HFFc6 (cell line): ENCODE data around the gene JCAD. TPM values are rescaled to one million over a fixed set of nuclear protein-coding genes. Genes with fewer than 3 reads are reported as not detected.

ENCODE experiments used
- DNase-seq: peaks from one replicate; pipeline ENCODE4 v3.0.0-alpha.2; 2018
- H3K27ac Mint-ChIP-seq: 2 replicates; pipeline ENCODE4 v1.8.0; 2020; ENCODE audit warnings: mild to moderate bottlenecking, mixed read lengths
- H3K27me3 Mint-ChIP-seq: 2 replicates; pipeline ENCODE4 v1.8.0; 2021; ENCODE audit warnings: mild to moderate bottlenecking, moderate library complexity, mixed read lengths; ENCODE audit not compliant: insufficient read depth
- H3K36me3 Mint-ChIP-seq: 2 replicates; pipeline ENCODE4 v1.8.0; 2021; ENCODE audit warnings: low read depth, mixed read lengths
- H3K4me1 Mint-ChIP-seq: 2 replicates; pipeline ENCODE4 v1.8.0; 2020; ENCODE audit warnings: low read depth, mixed read lengths
- H3K4me3 Mint-ChIP-seq: 2 replicates; pipeline ENCODE4 v1.8.0; 2020; ENCODE audit warnings: mild to moderate bottlenecking, moderate library complexity, mixed read lengths
- H3K9me3 Mint-ChIP-seq: 2 replicates; pipeline ENCODE4 v1.8.0; 2020; ENCODE audit warnings: mild to moderate bottlenecking, mixed read lengths
- CTCF ChIP-seq: fragments of 200-600 bp; sonication (generic); IDR thresholded peaks from 2 replicates; pipeline ENCODE4 v1.5.0; 2021; ENCODE audit warnings: antibody characterized with exemption, mild to moderate bottlenecking
- total RNA-seq, 6 experiments: library from RNA; stranded (reverse); fragmentation: NEBNext Ultra II Directional; extraction: Animal tissue kit (Norgen Biotek cat#: 25700); gene quantifications; 2 replicates in 1 of 6; 3 replicates in 5 of 6; pipeline ENCODE4 v1.2.3, GENCODE V29; 2021

Gene JCAD
- total RNA-seq, 6 experiments from 2014 or later: 27.7 to 54.4 (median 46.6) TPM

GRCh38 chr10:29994811-29995210 is 64.6 kb downstream of the JCAD start:
- TF ChIP-seq CTCF: no peak
- H3K36me3 Mint-ChIP-seq: no peaks in the 10 kb centered on the region
- no peaks in the 10 kb centered on the region for H3K4me1 Mint-ChIP-seq
- H3K27me3 Mint-ChIP-seq: peaks cover 49% of the 10 kb centered on the region
- H3K4me3 Mint-ChIP-seq: no peak overlapping the region
- no peak for DNase-seq
- no peaks in the 10 kb centered on the region for H3K9me3 Mint-ChIP-seq
- no peak overlapping the region for H3K27ac Mint-ChIP-seq

- Mint-ChIP-seq H3K4me1 (no peaks in the 10 kb centered on the region), H3K27me3 (peaks cover 52% of the 10 kb centered on the region), H3K4me3 (no peak overlapping the region), H3K9me3 (no peaks in the 10 kb centered on the region), H3K36me3 (no peaks in the 10 kb centered on the region), H3K27ac (no peak overlapping the region)
- no peak for TF ChIP-seq CTCF
- DNase-seq: no peak
Measured at GRCh38 chr10:29993319-29993915, 66.0 kb downstream of the JCAD start.

DNA sequence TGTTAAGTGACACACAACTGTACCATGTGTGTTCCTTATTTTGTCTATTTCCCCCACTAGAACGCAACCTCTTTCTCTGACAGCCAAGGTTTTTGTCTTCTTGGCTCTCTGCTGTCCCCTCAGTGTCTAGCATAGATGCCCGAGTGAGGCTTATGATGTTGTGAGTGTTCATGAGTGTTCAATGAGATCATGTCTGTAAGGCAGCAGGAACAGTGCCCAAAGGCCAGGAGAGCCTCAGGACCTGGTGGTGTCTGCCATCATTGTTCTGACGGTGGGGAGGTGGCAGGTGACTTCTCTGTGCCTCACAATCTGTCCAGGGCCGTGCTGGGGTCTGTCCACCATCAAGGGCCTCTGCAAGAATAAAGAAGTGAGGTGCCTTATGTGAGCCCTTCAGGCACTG is 66.5 kb downstream of the JCAD start:
- H3K9me3 Mint-ChIP-seq: no peaks in the 10 kb centered on the region

GRCh38 chr10:29991382-29991781 is 68.0 kb downstream of the JCAD start:
- H3K4me1 Mint-ChIP-seq: no peaks in the 10 kb centered on the region
- no peaks in the 10 kb centered on the region for H3K36me3 Mint-ChIP-seq
- DNase-seq: no peak
- no peak overlapping the region for H3K4me3 Mint-ChIP-seq
- no peak overlapping the region for H3K27ac Mint-ChIP-seq
- TF ChIP-seq CTCF: no peak
- H3K27me3 Mint-ChIP-seq: peaks cover 59% of the 10 kb centered on the region
- no peaks in the 10 kb centered on the region for H3K9me3 Mint-ChIP-seq

More for the DNA sequence above, 66.5 kb downstream of the JCAD start:
- TF ChIP-seq CTCF: no peak
- H3K27me3 Mint-ChIP-seq: peaks cover 57% of the 10 kb centered on the region
- DNase-seq: no peak
- no peak overlapping the region for H3K4me3 Mint-ChIP-seq
- no peaks in the 10 kb centered on the region for H3K4me1 Mint-ChIP-seq
- no peaks in the 10 kb centered on the region for H3K36me3 Mint-ChIP-seq
- no peak overlapping the region for H3K27ac Mint-ChIP-seq

DNA sequence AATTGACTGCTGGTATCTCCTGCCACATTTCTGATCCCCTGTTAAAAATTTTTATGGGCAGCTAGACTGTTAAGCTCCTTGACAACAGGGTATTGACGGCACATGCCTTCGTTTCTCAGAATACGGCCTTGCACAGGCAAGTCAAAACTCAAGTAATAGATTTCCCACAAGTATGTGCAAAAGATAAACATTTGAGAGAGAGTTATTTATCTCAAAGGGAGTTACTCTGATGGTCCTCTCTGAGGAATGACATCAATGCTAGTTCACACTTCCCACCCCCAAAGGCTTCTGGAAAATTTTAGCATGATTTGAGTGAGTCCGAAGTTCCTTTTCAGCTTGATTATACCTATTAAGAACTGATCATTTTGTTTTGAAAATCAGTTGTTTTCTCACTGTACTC is 71.9 kb downstream of the JCAD start:
- no peak for TF ChIP-seq CTCF
- Mint-ChIP-seq H3K9me3 (peaks cover 11% of the 10 kb centered on the region), H3K27me3 (peaks cover 35% of the 10 kb centered on the region), H3K27ac (no peak overlapping the region), H3K4me1 (no peaks in the 10 kb centered on the region), H3K36me3 (peaks cover 9% of the 10 kb centered on the region), H3K4me3 (no peak overlapping the region)
- no peak for DNase-seq
